GM12892 (cell line): Measurements from ENCODE around the gene CBX8.

ENCODE experiments used
- DNase-seq: peaks from one replicate; pipeline ENCODE4 v3.0.0; 2011; ENCODE audit not compliant: insufficient read length
- FAIRE-seq: peaks from 2 replicates; lab custom pipeline; 2011; peaks lifted over from hg19 to GRCh38; lab: Jason Lieb, UNC
- POLR2A ChIP-seq: IDR thresholded peaks from 2 replicates; pipeline ENCODE4 v1.6.1; 2011; ENCODE audit warnings: low read depth, low read length, control low read depth
- POLR2AphosphoS5 ChIP-seq: IDR thresholded peaks from 2 replicates; pipeline ENCODE4 v1.6.1; 2011; ENCODE audit warnings: low read depth, low read length, control low read depth
- TAF1 ChIP-seq: IDR thresholded peaks from 2 replicates; pipeline ENCODE4 v1.6.1; 2011; ENCODE audit warnings: low read depth, mild to moderate bottlenecking, control low read depth, low read length, borderline replicate concordance

The CBX8 gene

DNA sequence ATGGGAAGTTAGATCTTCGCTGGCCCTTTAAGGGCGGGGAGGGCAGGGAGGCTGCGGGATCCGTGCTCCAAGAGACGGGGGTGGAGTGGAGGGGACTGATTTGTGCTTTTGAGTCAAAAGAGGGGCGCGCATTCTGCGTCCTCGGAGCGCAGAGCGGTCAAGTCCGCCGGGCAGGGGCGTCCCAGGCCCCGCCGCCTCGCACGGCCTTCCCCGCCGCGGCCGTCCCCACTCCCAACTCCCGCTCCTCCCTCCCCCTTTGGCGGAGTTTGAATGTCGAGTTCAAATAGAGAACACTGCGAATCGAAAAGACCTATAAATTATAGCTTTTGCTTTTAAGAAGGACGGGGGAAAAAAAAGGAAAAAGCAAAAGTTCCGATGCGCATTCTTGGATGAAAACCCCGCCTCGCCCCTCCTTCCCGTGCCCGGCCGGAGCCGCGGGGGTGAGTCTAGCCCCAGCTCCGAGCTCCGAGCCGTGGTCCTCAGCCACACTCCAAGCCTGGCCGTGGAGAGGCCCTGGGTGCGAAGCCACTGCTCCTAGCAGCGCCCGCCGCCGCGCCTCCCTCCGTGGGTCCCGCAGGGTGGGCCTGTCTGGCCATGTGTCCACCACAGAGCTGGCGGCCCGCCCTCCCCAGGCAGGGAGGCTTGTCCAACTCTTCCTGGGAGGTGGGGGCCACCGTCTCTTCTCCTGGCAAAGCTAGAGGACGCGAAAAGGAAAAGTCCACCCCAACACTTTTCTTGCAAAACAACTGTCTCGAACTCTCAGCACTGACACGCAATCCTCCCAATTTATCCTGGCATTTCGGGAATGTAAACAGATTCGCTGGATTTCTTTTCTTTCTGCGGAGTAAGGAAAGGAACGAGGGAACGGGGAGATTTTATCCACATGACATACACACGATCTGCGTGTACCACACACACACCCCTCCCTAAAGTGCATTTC, 3.6 kb downstream of the CBX8 start:
- no peak for DNase-seq
- no peak for FAIRE-seq
- TF ChIP-seq POLR2A (no peak), TAF1 (no peak), POLR2AphosphoS5 (no peak)

DNA sequence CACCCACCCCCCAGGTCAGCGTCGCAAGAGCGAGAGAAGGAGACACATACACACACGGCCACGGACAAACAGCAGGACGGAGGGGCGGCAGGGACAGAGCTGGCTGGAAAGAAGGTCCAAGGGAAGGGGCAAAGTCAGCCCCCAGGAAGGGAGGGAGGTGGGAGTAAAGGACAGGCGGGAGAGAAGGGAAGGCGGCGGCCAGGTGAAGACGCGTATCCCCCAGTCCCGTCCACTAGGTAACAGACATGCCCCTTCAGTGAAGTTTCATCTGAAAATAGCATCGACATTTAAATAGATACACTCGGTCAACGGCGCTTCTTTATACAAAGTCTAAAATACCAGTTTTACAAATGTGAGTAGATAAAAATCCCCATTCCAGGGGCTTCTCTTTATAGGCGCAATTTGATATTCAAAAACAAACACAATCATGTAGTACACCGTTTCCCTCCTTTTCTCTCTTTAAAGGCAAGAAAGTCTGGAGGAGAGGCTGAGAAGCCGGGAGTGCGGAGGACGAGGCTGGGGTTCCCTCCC, 4.5 kb downstream of the CBX8 start:
- no peak for DNase-seq
- TF ChIP-seq TAF1, result no peak
- no peak for TF ChIP-seq POLR2A
- TF ChIP-seq POLR2AphosphoS5, result no peak
- FAIRE-seq, result no peak

DNA sequence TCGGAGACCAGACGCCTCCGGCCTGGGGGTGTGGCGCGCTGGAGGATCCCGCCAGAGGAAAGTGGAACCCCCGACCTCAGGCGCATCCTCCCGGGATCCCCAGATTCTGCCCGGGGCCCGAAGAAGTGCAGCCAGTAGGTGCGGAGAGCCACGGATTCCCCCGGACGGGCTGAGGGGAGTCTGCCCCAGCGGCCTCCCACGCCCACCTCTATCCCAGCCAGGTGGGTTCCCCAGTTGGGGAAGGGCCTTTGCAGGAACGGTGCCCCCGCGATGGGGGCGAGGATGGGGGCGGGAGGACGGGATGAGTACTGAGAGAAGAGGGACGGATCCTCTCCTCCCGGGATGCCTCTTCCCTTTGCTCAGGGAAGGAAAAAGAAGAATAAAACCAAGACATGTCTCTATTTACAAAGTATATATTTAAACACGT, 5.1 kb downstream of the CBX8 start:
- TF ChIP-seq POLR2AphosphoS5 (no peak), TAF1 (no peak), POLR2A (no peak)
- no peak for DNase-seq
- no peak for FAIRE-seq

DNA sequence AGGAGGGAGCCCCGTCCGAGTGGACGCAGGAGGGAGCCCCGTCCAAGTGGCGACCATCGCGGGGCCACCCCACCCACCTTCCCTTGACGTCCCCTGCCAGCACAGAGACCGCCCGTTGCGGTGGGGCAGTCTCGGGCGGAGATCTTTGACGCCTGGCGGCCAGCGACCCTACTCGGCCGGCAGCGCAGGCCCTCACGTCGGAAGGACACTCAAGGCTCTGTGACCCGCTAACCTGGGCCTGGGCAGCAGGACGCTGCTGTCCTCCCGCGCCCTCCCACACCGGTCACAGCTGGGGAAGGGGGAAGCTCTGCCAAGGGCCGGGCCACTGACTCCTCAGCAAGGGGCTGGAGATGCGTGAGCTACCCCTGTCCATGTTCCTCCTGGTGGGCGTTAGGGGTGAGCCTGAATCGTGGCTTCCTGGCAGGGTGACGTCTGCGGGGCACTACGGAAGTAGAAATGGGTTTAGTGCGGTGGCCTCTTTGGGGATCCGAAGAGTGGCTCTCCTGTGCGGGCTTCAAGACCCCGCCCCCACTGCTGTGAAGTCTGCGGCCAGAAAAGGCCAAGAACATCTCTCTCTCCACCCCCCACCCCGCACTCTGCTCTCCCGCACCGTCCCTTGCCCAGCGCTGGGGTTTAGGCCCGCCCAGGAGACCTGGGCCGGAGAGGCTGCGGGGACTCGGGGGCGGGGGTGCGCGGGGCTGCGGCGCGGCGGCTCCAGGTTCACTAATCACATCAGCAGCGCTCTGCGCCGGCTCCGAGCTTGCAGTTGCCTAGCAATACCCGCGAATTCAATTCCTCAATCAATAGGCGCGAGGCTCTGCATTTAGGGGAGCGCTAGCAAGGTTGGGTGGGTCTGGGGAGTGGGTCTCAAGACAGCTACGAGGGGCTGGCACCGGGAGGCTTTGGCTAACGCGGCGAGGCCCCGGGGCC, 5.8 kb downstream of the CBX8 start:
- FAIRE-seq (no peak), DNase-seq (no peak)
- no peak for TF ChIP-seq POLR2A
- no peak for TF ChIP-seq POLR2AphosphoS5
- no peak for TF ChIP-seq TAF1

DNA sequence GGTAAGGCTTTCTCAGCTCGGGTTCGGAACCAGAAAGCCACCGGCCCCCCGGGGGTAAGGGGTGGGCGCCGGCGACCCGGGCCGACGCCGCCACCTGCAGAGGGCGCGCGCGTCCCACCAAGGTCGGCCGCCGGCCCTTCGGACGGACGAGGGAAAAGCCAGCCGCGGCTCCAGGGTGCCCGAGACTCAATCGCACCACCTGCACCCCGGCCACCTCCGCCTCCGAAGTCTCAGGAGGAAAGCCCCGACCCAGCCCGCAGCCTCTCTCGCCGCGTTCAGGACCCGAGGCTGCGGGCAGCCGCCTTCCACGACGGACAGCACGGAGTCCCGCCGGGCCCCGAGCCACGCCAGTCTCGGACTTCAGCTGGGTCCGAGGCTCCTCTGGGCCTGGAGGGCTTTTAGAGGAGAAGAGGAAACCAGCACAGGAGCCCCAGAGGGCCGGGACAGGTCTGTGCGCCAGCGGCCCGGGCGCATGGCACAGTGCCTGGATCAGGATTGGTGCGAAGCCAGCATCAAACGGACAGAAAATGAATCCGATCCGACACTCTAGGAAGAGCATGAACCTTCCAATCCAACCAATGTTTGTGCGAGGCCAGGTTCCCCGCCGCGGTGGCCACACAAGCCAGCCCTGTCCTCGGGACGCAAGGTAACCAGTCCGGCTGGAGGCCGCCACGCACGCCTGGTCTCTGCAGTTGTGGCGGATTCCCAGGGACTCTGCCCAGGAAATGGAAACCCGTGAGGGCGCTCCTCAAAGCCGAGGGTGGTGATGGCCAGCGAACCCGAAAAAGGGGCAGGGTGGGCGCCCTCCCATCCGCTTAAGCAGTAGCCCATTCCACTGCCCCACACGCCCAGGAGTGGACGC, 6.7 kb downstream of the CBX8 start:
- peak; percentile 91 for DNase-seq
- TF ChIP-seq POLR2AphosphoS5, result no peak
- no peak for TF ChIP-seq POLR2A
- TF ChIP-seq TAF1, result no peak
- FAIRE-seq, result no peak

DNA sequence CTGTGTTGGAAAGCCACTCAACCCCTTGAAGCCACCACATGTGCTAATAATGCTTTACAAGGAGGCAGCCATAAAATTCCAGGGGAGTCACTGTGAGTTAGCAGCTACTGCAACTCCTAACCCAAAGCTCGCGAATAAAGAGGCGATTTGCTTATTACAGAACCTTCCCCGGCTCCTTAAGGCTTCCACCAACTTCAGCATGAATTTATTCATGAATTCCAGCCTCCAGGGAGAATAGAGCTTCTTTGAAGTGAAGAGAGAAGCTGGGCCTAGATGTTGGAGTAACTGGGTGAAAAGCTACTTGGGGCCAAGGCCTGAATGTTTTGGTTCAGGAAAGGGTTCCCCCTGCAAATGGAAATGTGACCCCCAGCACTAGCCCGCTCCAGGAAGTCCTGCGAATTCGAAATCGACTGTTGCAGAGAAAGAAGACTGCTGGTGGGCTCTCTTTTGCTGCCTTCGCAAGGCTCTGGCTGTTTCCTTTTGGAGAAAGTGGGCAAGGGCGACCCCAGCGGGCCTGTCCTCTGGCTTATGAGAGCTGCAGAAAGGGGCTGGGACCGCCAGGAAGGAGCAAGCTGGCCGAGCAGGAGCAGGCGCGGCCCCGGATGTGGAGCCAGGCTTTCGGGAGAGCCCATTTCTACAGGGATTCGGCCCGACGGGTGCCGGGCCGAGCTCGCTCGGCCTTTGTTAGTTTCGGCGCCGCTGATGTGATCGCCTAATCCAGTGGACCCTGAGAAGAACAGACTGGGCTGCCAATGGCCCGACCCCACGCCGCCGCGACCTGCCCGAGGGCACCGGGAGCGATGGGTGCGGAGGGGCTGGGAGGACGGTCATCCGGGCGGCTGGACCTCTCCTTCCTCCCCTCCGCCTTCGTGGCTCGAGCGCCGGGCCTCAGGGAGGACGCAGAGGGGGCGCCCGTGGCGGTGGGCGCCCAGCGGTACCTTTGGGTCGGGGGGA, 7.6 kb downstream of the CBX8 start:
- FAIRE-seq (no peak), DNase-seq (no peak)
- TF ChIP-seq POLR2A, result no peak
- TF ChIP-seq POLR2AphosphoS5, result no peak
- no peak for TF ChIP-seq TAF1

DNA sequence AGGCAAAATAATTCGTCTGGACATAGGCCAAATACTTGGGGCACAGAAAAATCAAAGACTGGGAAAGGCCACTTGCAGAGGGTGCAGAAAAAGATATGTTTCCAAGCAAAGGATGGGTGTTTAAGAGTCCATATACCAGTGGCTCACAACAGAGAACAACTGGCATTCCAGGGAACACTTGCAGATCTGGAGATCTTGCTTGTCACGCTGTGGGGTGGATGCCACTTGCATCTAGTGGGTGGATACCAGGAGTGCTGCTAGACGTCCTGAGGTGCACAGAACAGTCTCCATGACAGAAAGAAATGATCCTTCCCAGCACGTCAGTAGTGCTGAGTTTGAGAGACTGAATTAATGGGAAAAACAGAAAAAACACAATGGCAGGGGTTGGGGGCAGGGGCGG, 8.4 kb downstream of the CBX8 start:
- DNase-seq (no peak), FAIRE-seq (no peak)
- TF ChIP-seq TAF1 (no peak), POLR2AphosphoS5 (no peak), POLR2A (no peak)

DNA sequence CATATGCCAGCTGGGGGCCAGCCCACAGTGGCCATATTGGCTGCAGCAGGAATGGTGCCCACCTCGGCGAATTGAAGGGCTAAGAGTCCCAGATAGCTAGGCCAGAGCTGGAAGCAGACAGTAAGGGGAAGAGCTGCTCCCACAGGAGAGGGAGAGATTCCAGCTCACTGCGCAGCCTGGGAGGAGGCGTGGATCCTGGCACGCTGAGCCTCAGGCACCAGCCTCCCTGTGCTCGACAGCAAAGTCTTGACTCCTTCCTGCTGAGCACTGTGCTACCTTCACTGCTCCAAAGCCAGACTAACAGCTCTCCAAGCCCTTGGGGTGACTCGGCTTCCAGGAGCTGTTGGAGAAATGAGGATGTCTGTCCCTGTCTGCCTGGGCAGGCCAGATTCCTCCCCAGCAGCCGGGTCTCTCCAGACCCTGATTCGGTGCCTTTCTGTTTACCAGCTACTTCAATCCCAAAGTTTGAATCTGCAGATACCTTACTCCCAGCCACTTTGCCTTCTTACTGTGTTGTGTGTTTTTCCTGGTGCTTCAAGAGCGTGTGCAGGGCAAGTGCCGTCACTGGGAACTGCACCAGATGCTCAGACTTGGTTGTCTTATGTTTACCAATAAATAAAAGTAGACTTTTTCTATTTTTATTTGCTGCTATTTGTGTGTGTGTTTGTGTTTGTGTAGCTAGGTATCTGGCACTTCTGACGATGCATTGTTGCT, 9.8 kb downstream of the CBX8 start:
- DNase-seq, result no peak

More for the DNA sequence above, 9.8 kb downstream of the CBX8 start:
- TF ChIP-seq TAF1, result no peak
- no peak for TF ChIP-seq POLR2AphosphoS5
- no peak for TF ChIP-seq POLR2A
- no peak for FAIRE-seq
